Urinary bladder (tissue), 4 donors: Measurements from ENCODE around the gene ACBD4. TPM values are rescaled to one million over a fixed set of nuclear protein-coding genes. Genes with fewer than 3 reads are reported as not detected.
A peak's percentile ranks its signal among the peaks of the same experiment; 100 is the strongest.

ENCODE experiments used
- DNase-seq: peaks from one replicate; pipeline ENCODE4 v3.0.0-alpha.2; 2015; ENCODE audit errors: extremely low spot score
- H3K27ac ChIP-seq: one replicate; pipeline ENCODE4 v1.5.1; 2013; ENCODE audit warnings: low read depth, mild to moderate bottlenecking, moderate library complexity
- H3K36me3 ChIP-seq: one replicate; pipeline ENCODE4 v1.6.1; 2013; ENCODE audit warnings: mild to moderate bottlenecking, moderate library complexity; ENCODE audit not compliant: insufficient read depth
- H3K4me1 ChIP-seq: one replicate; pipeline ENCODE4 v1.6.1; 2013; ENCODE audit warnings: mild to moderate bottlenecking, moderate library complexity; ENCODE audit not compliant: insufficient read depth
- H3K4me3 ChIP-seq: one replicate; pipeline ENCODE4 v1.5.1; 2013; ENCODE audit warnings: low read depth, low read length
- WGBS: extraction: QIAGEN DNeasy Blood & Tissue Kit; methylation state at CpG from one replicate; pipeline ENCODE4 v1.1.7; 2013; 5-methylcytosine and 5-hydroxymethylcytosine counted together
- polyA plus RNA-seq: library from polyadenylated mRNA; stranded (reverse); fragments of 200-250 nt; gene quantifications from one replicate; pipeline ENCODE4 v1.2.3, GENCODE V29; 2013
- total RNA-seq: library from RNA; depleted of rRNA; stranded (reverse); fragments of >200 nt; gene quantifications from one replicate; pipeline ENCODE4 v1.2.3, GENCODE V29; 2014
- donor health status: healthy with polysubstance abuse.
- donor health status: healthy.

Gene ACBD4
- total and polyA plus RNA-seq, 2 donors, result 4.5 to 18.2 TPM

GRCh38 chr17:45098081-45098868 lies 37.2 kb upstream of the ACBD4 start:
- no peak for DNase-seq
- WGBS, result 87% methylated on average over 13 of the region's 13 CpGs
- no peak overlapping the region for H3K4me3 ChIP-seq
- H3K4me1 ChIP-seq, result no peaks in the 10 kb centered on the region
- H3K36me3 ChIP-seq, result peaks cover 7% of the 10 kb centered on the region
- peak overlapping the region; percentile 33 for H3K27ac ChIP-seq

- Histone ChIP-seq H3K4me3 (no peak overlapping the region), H3K36me3 (peaks cover 11% of the 10 kb centered on the region), H3K4me1 (no peaks in the 10 kb centered on the region), H3K27ac (no peak overlapping the region)
- DNase-seq, result peak; percentile 35
- WGBS, result 50% methylated on average over 9 of the region's 9 CpGs
These were observed 36.4 kb upstream of the ACBD4 start for GRCh38 chr17:45098869-45099616.

- Histone ChIP-seq H3K4me1 (no peaks in the 10 kb centered on the region), H3K4me3 (no peak overlapping the region), H3K27ac (no peak overlapping the region), H3K36me3 (peaks cover 13% of the 10 kb centered on the region)
- WGBS, result 74% methylated on average over 9 of the region's 9 CpGs
- DNase-seq, result no peak
These were observed 34.0 kb upstream of the ACBD4 start for GRCh38 chr17:45101546-45101882.

GRCh38 chr17:45101883-45102811 lies 33.3 kb upstream of the ACBD4 start:
- Histone ChIP-seq H3K27ac (no peak overlapping the region), H3K4me3 (no peak overlapping the region), H3K4me1 (no peaks in the 10 kb centered on the region), H3K36me3 (peaks cover 11% of the 10 kb centered on the region)
- 75% methylated on average over 12 of the region's 12 CpGs for WGBS
- no peak for DNase-seq

GRCh38 chr17:45102856-45103255 lies 32.6 kb upstream of the ACBD4 start:
- no peak for DNase-seq
- Histone ChIP-seq H3K4me1 (no peaks in the 10 kb centered on the region), H3K36me3 (peaks cover 7% of the 10 kb centered on the region), H3K27ac (no peak overlapping the region), H3K4me3 (no peak overlapping the region)
- whole genome bisulfite sequencing, result 92% methylated on average over 9 of the region's 9 CpGs

- DNase-seq, result no peak
- WGBS, result 82% methylated on average over 9 of the region's 9 CpGs
- H3K27ac ChIP-seq, result no peak overlapping the region
- peaks cover 7% of the 10 kb centered on the region for H3K36me3 ChIP-seq
- no peak overlapping the region for H3K4me3 ChIP-seq
- H3K4me1 ChIP-seq, result no peaks in the 10 kb centered on the region
These were observed 32.2 kb upstream of the ACBD4 start for GRCh38 chr17:45103269-45103795.

GRCh38 chr17:45104029-45104428 lies 31.5 kb upstream of the ACBD4 start:
- Histone ChIP-seq H3K4me1 (no peaks in the 10 kb centered on the region), H3K27ac (no peak overlapping the region), H3K36me3 (peaks cover 7% of the 10 kb centered on the region), H3K4me3 (no peak overlapping the region)
- DNase-seq, result no peak
- 90% methylated on average over 8 of the region's 8 CpGs for WGBS

- H3K4me3 ChIP-seq, result no peak overlapping the region
- H3K27ac ChIP-seq, result no peak overlapping the region
- DNase-seq, result no peak
- H3K36me3 ChIP-seq, result peaks cover 7% of the 10 kb centered on the region
- WGBS, result 89% methylated on average over 6 of the region's 6 CpGs
- H3K4me1 ChIP-seq, result no peaks in the 10 kb centered on the region
These were observed 31.0 kb upstream of the ACBD4 start for GRCh38 chr17:45104497-45104896.

- Histone ChIP-seq H3K36me3 (peaks cover 7% of the 10 kb centered on the region), H3K4me3 (no peak overlapping the region), H3K27ac (no peak overlapping the region), H3K4me1 (no peaks in the 10 kb centered on the region)
- 80% methylated on average over 17 of the region's 17 CpGs for WGBS
- no peak for DNase-seq
These were observed 30.4 kb upstream of the ACBD4 start for GRCh38 chr17:45104907-45105624.

- peaks cover 7% of the 10 kb centered on the region for H3K36me3 ChIP-seq
- no peak overlapping the region for H3K27ac ChIP-seq
- H3K4me1 ChIP-seq, result no peaks in the 10 kb centered on the region
- 79% methylated on average over 5 of the region's 5 CpGs for WGBS
- H3K4me3 ChIP-seq, result no peak overlapping the region
- DNase-seq, result no peak
These were observed 29.4 kb upstream of the ACBD4 start for GRCh38 chr17:45106096-45106495.

GRCh38 chr17:45106582-45106981 lies 28.9 kb upstream of the ACBD4 start:
- Histone ChIP-seq H3K4me3 (no peak overlapping the region), H3K4me1 (no peaks in the 10 kb centered on the region), H3K36me3 (peaks cover 7% of the 10 kb centered on the region), H3K27ac (no peak overlapping the region)
- 86% methylated on average over 5 of the region's 5 CpGs for WGBS
- no peak for DNase-seq

- 72% methylated on average over 13 of the region's 13 CpGs for whole genome bisulfite sequencing
- no peaks in the 10 kb centered on the region for H3K4me1 ChIP-seq
- H3K27ac ChIP-seq, result no peak overlapping the region
- no peak overlapping the region for H3K4me3 ChIP-seq
- DNase-seq, result no peak
- peaks cover 7% of the 10 kb centered on the region for H3K36me3 ChIP-seq
These were observed 28.0 kb upstream of the ACBD4 start for GRCh38 chr17:45107293-45108010.
